T follicular helper cell (primary cell): ENCODE measurements around the gene CTSC.
"Not testable (repeated sequence)": the region's sequence is repeated elsewhere in the genome, so short reads cannot be mapped to it uniquely, and the experiment has no call there.

Source experiments
- DNase-seq: peaks from one replicate; pipeline ENCODE4 v3.0.0-alpha.2; 2020; ENCODE audit warnings: low read depth

CTSC gene

GRCh38 chr11:88282747-88283515 lies 54.6 kb downstream of the CTSC start:
- no peak for DNase-seq

GRCh38 chr11:88281317-88281712 lies 56.2 kb downstream of the CTSC start:
- no peak for DNase-seq

DNA sequence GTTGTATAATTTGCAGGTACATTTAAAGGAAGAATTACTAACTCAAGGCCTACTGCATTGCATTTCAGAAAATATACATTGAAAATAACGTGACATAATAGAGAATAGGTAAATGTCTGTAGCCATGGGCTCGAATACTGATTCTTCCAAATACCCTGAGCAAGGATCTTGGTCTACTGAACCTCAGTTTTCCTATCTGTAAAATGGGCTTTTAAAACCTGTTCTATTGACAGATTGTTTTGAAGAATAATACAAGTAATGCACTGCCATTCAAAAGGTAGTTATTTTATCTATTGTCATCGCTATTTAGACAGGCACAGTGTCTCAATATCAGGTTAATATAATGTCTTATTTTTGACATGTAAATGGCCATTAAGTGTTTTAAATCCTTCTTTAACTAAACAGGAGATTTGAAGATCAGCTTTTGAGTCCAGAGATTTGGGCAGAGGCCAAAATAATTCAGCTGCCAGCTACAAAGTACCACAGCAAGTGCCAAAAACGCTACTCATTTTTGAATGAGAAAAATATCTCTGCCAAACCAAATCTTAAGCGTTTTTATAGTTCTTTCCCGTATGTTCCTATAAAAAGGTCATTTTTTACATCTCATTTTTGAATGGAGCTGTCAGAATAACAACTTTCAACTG lies 56.7 kb downstream of the CTSC start:
- no peak for DNase-seq

- DNase-seq = no peak
These were observed 60.1 kb downstream of the CTSC start for GRCh38 chr11:88277349-88277915.

DNA sequence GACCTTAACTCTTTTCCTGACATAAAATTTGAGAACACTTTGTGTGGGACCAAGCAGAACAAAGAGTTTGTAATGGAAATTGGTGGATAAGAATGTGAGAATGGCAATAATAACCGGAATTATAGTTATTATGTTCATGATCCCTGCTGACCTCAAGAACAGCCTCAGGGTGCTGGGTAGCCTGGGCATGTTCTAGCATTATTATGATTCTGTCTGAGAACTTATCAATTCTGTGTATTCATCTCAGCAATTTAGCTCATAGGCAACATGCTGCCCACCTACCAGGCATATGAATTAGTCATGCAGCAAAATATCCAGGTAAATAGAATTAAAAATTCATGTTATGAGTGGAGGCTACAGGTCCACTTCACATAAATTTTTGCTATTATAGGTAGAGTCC lies 61.9 kb downstream of the CTSC start:
- DNase-seq = no peak

DNA sequence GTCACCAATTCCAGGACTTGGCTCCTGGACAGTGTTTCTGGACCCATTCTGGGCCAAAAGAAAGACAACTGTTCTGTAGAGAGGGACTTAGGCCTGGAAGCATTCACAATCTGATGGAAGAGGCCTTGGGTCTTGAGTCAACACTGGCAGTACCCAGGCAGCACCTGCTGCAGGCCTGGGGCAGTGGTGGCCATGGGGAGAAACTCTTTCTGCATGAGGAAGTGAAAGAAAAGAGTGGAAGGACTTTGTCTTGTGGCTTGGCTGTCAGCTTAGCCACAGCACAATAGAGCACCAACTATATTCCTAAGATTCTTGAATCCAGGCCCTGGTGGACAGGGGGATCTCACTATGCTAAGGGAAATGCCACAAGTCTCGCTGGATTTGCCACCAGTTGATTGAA lies 70.6 kb downstream of the CTSC start:
- no peak for DNase-seq

DNA sequence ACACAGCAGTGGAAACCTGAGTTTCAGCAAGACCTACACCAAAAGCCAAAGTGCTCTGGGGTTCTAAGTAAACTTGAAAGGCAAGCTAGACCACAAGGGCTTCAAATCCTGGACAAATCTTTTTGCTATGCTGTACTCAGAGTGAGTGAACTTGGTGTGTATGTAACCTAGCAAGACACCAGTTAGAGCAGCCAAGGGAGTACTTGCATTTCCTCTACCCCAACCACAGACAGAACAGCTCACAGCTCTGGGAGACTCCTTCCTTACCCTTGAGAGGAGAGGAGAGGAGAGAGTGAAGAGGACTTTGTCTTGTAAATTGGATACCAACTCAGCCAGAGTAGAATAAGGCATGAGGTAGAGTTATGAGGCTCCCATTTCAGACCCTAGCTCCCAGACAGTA lies 71.4 kb downstream of the CTSC start:
- no peak for DNase-seq

DNA sequence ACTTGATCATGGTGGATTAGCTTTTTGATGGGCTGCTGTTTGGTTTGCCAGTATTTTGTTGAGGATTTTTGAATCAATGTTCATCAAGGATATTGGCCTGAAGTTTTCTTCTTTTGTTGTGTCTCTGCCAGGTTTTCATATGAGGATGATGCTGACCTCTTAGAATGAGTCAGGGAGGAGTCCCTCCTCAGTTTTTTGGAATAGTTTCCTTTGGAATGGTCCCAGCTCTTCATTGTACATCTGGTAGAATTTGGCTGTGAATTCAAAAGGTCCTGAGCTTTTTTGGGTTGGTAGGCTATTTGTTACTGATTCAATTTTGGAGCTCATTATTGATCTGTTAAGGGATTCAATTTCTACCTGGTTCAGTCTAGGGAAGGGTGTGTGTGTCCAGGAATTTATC lies 78.1 kb downstream of the CTSC start:
- DNase-seq = no peak

GRCh38 chr11:88252208-88252607 lies 85.3 kb downstream of the CTSC start:
- no peak for DNase-seq

- no peak for DNase-seq
These were observed 86.8 kb downstream of the CTSC start for GRCh38 chr11:88250566-88251242.

DNA sequence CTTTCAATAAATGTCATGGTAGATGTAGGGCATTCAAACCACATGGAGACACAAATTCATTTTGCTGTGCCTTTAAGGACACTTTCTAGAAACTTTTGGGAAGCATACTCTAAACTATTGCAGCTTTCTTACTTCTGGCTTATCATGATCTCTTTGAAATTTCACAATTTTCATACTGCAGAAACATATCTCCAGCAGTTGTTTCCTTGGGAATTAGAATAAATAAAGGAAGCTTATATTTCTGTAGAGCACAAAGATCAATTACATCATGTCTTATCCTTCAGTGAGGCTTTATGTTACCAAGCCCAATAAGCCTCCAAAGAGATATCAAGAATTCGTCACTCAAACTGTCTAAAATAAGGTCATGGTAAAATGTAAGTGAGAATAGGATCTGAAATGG lies 87.8 kb downstream of the CTSC start:
- DNase-seq = no peak

DNA sequence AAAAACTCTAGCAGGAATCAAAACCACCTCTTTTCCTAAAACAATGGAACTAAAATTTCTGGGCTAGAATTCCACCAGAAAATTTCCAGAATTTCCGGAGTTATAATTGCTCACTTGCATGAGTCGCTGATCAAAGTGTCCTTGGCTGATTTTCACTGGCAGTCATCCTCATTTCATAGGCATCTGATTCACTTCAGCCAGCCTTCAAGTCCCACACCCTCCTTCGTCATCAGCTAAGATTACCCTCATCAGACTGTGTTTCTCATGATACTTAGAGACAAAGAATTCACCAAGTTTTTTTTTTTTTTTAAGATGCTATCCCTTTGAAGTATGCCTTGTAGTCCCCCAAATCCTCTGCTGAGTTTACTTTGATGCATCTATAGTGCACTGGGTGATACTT lies 90.8 kb downstream of the CTSC start:
- DNase-seq = no peak

- not testable (repeated sequence) for DNase-seq
These were observed 92.0 kb downstream of the CTSC start for GRCh38 chr11:88245576-88245975.
